GM21360 (cell line): ENCODE data around the gene TMEM116.
"Not testable (repeated sequence)": the region's sequence is repeated elsewhere in the genome, so short reads cannot be mapped to it uniquely, and the experiment has no call there.

Source experiments
- ATAC-seq: cut with Tn5 transposase; IDR thresholded peaks from one replicate; pipeline ENCODE4 v1.9.1; 2021; ENCODE audit warnings: mild to moderate bottlenecking, moderate library complexity; ENCODE audit not compliant: unreplicated experiment

TMEM116 gene

DNA sequence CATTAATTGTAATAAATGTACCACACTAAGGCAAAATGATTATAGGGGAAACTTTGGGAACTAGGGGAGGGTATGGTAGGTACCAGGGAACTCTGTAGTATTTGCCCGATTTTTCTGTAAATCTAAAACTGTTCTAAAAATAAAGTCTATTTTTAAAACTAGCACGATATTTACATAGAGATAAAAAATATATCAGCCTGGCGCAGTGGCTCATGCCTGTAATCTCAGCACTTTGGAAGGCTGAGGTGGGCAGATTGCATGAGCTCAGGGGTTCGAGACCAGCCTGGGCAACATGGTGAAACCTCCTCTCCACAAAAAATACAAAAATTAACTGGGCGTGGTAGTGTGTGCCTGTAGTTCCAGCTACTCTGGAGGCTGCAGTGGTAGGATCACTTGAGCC lies 32.4 kb downstream of the TMEM116 start:
- no peak for ATAC-seq

DNA sequence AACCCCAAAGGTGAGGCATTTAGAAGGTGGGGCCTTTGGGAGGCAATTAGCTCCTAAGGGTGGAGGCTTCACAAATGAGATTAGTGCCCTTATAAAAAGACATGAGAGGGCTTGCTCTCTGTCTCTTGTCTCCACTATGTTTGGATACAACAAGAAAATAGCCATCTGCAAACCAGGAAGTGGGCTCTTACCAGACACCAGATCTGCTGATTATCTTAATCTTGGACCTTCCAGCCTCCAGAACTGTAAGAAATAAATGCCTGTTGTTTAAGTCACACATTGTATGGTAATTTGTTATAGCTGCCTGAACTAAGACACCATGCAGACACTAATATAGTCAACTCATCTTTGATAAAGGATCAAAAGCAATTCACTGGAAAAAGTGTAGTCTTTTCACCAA lies 34.4 kb downstream of the TMEM116 start:
- ATAC-seq = no peak

DNA sequence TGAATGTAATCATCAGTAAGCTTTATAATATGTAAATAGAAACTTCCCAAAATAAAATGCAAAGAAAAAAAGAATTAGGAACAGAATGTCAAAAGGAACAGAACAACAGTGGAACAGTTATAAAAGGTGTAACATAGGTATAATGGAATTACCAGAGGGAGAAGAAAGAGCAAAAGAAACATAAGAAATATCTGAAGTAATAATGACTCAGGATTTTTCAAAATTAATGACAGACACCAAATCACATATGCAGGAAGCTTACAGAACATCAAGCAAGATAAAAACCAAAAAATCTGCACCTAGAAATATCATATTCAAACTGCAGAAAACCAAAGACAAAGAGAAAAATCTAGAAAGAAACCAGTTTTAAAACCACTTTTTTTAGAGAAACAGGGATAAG lies 36.1 kb downstream of the TMEM116 start:
- ATAC-seq = no peak

DNA sequence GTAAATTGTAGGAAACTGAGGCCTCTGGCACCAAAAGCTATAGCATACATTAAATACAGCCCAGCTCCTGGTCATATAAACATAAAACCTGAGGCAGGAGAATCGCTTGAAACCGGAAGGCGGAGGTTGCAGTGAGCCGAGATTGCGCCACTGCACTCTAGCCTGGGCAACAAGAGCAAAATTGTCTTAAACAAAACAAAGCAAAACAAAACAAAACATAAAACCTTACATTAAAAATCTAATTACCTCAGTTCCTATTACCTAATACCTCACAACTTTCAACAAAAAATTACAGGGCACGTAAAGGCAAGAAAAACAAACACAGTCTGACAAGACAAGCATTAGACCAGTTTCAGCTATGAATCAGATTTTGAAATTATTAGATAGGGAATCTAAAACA lies 36.7 kb downstream of the TMEM116 start:
- no peak for ATAC-seq

DNA sequence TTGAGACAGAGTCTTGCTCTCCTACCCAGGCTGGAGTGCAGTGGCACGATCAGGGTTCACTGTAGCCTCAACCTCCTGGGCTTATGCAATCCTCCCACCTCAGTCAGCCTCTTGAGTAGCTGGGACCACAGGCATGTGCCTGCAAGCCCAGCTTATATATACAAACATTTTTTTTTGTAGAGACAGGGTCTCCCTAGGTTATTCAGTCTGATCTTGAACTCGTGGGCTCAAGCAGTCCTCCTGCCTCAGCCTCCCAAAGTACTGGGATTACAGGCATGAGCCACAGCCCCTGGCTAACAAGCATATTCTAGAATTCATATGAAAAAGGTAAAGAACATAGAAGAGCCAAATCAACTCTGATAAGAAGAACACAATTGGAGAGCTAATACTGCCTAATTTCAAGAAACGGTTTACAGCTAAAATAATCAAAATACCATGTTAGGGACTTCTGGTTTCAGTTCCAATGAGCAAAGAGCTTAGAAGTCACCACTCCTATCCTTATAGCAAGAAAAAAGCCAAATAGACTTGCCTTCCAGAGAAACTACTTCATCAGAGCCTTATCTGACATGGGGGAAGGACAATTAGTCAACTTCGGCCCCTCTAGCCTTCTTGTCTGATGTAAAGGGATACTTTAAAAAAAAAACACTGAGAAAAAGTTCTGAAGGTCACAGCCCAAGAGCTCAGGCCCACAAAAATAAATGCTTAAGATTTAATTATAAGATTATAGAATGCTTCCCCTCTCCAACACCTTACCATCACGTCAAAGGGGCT lies 37.6 kb downstream of the TMEM116 start:
- ATAC-seq = no peak

DNA sequence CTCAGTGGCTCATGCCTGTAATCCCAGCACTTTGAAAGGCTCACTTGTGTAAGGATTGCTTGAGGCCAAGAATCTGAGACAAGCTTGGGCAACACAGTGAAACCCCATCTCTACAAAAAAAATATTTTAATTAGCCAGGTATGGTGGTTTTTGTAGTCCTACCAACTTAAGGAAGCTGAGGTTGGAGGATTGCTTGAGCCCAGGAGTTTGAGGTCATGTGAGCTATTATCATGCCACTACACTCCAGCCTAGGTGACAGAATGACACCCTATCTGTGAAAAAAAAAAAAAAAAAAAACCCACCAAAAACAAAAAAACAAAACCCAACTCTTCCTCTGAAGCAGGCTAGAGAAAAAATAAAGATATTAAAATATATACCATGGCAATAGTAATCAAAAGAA lies 41.2 kb downstream of the TMEM116 start:
- no peak for ATAC-seq

DNA sequence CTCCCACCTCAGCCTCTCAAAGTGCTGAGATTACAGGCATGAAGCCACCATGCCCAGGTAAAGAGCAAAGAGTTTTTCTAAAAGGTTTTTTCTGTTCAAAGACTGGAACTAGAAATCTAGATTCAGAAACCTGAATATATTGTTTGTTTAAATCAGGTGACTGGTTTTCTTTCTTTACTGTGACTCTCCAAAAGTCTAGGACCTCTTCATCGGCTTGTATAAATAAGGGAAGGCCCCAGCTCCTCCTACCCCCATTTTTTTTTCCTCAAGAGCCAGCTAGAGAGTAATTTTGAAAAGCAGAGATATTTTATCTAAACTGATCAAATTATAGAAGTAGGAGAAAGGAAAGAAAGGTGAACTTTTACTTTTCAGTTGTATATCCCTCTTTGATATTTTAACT lies 48.0 kb downstream of the TMEM116 start:
- no peak for ATAC-seq

DNA sequence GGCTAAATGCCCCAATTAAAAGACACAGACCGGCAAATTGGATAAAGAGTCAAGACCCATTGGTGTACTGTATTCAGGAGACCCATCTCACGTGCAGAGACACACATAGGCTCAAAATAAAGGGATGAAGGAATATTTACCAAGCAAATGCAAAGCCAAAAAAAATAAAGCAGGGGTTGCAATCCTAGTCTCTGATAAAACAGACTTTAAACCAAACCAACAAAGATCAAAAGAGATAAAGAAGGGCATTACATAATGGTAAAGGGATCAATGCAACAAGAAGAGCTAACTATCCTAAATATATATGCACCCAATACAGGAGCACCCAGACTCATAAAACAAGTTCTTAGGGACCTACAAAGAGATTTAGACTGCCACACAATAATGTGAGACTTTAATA lies 53.4 kb downstream of the TMEM116 start:
- not testable (repeated sequence) for ATAC-seq

DNA sequence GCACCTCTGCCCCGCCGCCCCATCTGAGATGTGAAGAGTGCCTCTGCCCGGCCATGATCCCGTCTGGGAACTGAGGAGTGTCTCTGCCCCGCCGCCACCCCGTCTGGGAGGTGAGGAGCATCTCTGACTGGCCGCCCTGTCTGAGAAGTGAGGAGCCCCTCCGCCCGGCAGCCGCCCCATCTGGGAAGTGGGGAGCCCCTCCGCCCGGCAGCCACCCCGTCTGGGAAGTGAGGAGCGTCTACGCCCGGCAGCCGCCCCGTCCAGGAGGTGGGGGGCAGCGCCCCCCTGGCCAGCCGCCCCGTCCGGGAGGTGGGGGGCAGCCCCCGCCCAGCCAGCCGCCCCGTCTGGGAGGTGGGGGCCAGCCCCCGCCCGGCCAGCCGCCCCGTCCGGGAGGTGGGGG lies 55.7 kb downstream of the TMEM116 start:
- ATAC-seq = not testable (repeated sequence)

DNA sequence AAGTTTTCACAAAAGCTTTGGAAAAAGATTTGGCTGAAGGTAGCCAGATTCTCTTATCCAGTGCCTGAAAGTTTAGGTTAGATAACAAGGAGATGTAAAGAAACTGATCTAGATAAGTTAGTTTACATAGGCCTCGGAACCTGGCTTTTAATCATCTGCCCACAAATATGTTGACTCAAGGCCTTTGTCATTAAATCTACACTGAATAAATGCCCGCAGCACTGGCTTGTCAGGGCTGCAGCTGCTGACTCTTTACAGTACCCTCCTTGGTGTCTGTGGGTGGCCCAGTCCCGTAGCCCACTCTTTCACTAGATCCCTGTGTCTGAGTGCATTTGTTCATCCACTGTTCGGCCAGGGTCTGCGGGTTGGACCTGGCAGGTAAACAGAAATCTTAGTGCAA lies 58.0 kb downstream of the TMEM116 start:
- ATAC-seq = no peak

DNA sequence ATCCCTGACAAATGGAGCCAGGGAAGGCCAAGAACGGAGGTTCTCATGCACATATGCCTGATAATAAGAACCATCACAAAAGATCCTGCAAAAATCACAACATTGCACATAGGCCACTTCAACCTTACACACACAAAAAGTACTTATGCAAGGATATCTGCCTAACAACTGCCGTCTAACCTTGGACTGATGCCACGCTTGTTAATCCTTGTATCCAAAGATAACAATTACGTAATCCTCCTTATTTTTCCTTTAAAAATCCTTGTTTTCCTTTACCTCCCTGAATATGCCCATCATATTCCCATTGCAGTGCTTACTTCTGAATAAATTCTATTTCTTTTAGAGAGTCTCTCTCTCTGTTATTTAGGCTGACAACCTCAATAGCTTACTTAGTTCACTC lies 59.5 kb downstream of the TMEM116 start:
- no peak for ATAC-seq

DNA sequence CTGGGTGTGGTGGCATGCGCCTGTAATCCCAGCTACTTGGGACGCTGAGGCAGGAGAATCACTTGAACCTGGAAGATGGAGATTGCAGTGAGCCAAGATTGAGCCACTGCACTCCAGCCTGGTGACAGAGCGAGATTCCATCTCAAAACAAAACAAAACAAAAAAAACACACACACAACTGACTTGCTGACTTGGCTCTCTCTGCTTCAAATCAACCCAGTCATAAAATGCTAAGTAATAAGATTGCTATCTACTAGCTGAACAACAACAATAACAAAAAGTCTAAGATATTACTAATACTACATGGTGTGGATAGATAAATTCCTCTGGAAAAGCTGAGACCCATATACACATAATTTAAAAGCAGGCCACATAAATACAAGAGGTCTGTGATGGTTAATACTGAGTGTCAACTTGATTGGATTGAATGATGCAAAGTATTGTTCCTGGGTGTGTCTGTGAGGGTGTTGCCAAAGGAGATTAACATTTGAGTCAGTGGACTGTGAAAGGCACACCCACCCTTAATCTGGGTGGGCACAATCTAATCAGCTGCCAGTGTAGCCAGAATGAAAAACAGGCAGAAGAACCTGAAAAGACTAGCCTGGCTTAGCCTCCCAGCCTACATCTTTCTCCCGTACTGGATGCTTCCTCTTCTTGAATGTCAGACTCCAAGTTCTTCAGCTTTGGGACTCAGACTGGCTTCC lies 60.7 kb downstream of the TMEM116 start:
- not testable (repeated sequence) for ATAC-seq

DNA sequence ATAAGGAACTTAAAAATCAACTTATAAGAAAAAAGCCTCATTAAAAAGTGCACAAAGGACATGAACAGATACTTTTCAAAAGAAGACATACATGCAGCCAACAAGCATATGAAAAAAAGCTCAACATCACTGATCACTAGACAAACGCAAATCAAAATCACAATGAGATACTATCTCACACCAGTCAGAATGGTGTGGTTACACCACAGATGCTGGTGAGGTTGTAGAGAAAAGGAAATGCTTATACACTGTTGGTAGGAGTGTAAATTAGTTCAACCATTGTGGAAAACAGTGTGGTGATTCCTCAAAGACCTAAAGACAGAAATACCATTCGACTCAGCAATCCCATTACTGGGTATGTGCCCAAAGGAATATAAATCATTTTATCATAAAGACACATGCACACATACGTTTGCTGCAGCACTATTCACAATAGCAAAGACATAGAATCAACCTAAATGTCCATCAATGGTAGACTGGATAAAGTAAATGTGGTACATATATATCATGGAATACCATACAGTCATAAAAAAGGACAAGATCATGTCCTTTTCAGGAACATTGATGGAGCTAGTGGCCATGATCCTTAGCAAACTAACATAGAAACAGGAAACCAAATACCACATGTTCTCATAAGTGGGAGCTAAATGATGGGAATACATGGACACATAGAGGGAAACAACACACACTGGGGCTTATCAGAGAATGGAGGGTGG lies 61.8 kb downstream of the TMEM116 start:
- ATAC-seq = not testable (repeated sequence)

DNA sequence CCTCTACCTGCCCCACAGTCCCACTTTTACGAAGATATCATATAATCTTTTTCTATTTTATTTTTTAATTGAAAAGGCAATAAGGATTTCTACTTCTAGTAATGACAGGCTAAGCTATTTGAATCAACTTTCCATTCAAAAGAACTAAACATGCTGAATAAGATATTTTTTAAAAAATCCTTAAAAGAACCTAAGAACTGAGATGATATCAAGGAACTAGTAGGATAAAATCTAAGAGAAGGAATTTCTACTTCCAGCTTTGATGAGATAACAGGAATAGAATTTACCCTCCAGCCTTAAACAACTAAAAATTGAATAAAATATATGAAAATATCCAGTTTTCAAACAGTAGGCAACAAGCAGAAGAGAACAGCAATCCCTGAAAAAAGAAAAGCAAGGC lies 69.0 kb downstream of the TMEM116 start:
- no peak for ATAC-seq

DNA sequence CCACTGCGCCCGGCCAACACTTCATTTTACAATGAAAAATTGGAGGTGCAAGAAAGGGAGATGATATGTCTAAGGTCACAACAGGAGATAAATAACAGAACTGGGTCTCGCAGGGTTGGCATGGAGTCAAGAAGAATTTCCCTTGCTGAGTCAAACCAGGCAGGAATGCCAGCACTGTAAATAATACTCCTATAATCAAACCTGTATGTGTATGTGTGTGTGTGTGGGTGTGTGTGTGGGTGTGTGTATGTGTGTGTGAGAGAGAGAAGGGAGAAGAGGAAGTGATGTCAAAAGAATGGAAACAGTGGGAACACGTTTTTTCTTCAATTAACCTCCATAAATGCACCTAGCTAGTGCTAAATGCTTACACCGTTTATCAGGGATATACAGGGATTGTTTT lies 70.4 kb downstream of the TMEM116 start:
- ATAC-seq = no peak

DNA sequence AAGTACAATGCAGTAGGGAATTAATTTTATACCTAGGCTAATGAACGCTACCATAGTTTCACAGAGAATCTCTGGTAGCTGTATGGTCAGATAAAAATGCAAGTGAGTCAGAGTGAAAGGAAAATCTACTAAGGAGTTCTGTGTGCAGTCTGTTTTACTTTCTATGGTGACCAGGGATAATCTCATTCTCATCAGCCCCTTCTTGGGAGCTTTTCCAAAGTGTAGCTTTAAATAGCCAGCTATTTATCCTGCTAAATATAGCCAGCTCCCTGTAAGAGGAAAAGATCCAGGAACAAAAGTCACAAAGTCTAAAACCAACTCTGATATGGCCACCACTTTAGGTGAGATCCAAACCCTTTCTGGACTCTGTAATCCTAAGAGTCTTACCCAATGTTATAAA lies 75.5 kb downstream of the TMEM116 start:
- no peak for ATAC-seq

DNA sequence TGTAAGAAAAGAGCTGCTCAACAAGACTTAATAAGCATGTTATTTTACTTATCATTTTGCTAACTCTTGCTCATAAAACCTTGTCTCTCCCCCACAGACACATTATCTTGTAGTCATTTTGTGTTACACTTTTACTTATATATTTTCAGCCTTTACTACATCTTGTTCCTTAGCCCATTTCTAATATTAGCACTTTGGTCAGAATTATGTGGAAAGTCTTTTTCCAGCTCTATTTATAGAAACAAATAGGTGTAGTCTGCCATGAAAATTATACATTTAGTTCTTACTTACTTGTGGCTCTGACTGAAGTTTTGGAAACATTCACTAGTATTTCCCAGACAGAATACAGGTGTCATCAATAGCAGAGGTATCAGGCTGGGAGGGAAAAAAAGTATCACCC lies 76.1 kb downstream of the TMEM116 start:
- ATAC-seq = no peak

DNA sequence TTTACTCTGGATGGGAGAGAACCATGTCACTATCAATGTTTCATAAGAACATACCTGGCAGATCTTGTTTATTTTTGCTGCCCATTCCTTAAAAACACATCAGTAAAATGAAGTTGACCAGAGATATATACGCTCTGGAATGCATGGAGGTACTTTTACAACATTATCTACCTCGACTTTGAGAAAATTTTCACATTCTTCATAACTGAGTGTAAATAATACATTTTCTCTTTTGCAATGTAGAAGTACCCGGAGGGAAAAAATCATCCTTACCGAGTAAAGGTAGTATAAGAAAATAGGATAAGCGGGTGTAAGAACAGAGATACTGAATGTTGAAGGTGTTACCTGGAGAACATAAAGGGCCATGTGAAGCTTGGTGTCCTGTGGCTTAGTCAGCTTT lies 80.7 kb downstream of the TMEM116 start:
- no peak for ATAC-seq

DNA sequence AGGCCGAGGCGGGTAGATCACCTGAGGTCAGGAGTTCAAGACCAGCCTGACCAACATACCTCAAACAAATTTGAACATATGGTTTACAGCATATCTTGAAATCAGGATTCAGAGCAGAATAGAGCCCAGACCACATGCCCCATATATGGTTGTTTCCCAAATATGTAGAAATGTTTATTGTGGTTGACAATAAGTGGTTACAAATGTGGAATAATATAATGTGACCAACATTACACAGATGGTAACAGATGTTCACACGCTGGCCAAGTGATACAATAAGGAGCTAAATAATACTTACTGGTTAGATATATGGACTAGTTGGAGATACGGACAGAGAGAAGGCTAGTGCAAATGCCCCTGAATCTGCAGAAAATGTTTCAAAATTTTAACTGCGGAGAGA lies 85.6 kb downstream of the TMEM116 start:
- no peak for ATAC-seq

DNA sequence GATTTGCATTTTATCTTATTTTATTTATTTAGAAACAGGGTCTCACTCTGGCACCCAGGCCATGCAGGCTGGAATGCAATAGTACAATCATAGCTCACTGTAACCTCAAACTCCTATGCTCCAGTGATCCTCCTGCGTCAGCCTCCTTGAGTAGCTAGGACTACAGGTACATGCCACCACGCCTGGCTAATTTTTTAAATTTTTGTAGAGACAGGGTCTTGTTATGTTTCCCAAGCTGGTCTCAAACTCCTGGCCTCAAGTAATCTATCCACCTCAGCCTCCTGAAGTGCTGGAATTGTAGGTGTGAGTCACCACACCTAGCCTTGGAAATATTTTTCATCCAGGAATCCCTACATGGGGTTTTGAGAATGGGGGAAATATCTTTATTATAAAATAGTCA lies 86.3 kb downstream of the TMEM116 start:
- no peak for ATAC-seq

DNA sequence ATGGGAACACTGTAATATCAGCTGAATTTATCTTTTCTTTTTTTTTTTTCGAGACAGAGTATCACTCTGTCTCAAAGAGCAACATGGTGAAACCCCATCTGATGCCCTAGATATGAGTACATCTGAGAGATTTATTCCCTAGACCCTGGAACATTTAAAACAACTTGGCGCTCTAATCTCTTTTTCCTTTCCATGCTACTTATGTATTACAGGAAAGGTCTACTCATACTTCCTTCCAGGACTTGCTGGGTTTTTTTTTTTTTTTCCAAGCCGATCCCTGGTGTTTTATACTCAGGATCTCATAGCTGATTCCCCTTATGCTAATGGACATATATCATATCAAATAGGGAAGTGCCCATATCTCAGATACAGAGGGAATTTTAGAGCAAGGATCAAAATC lies 87.8 kb downstream of the TMEM116 start:
- no peak for ATAC-seq

DNA sequence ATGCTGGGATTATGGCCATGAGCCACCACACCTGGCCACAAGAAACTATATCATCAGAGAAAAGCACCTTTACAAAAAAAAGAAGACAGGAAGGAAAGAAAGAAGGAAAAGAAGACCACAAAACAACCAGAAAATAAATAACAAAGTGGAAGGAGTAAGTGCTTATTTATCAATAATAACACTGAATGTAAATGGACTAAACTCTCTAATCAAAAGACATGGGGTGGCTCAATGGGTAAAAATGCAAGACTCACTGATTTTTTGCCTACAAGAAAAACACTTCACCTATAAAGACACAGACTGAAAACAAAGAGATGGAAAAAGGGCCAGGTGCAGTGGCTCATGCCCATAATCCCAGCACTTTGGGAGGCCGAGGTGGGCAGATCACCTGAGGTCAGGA lies 105.2 kb downstream of the TMEM116 start:
- no peak for ATAC-seq
